Ovary (tissue), 3 donors: ENCODE data around the gene CBX7.

ENCODE experiments used
- EP300 ChIP-seq: sonication (generic); formaldehyde crosslinking; IDR thresholded peaks from one replicate; pipeline ENCODE4 v1.6.1; 2017; ENCODE audit warnings: antibody characterized with exemption
- TF ChIP-seq, protein P1 (sequence below), 3 donors: fragments of 450-650 bp in 2 of 3; fragments of 200-600 bp in 1 of 3; IDR thresholded peaks; one replicate each; pipeline versions ENCODE4 v1.5.1 to v1.8.0; 2016 to 2022; ENCODE audit warnings: antibody characterized with exemption in 3 of 3, mild to moderate bottlenecking in 1 of 3
- donor health status: DM: no; HTN: no; CAD: no.

- TF ChIP-seq, protein P1, sequence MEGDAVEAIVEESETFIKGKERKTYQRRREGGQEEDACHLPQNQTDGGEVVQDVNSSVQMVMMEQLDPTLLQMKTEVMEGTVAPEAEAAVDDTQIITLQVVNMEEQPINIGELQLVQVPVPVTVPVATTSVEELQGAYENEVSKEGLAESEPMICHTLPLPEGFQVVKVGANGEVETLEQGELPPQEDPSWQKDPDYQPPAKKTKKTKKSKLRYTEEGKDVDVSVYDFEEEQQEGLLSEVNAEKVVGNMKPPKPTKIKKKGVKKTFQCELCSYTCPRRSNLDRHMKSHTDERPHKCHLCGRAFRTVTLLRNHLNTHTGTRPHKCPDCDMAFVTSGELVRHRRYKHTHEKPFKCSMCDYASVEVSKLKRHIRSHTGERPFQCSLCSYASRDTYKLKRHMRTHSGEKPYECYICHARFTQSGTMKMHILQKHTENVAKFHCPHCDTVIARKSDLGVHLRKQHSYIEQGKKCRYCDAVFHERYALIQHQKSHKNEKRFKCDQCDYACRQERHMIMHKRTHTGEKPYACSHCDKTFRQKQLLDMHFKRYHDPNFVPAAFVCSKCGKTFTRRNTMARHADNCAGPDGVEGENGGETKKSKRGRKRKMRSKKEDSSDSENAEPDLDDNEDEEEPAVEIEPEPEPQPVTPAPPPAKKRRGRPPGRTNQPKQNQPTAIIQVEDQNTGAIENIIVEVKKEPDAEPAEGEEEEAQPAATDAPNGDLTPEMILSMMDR (IDR thresholded peaks at IDR 0.05), result no peak
- no peak for TF ChIP-seq EP300
Measured at GRCh38 chr22:39101226-39101625, 51.3 kb downstream of the CBX7 start.
